ENCODE measurements around the gene TREML1. TPM values are rescaled to one million over a fixed set of nuclear protein-coding genes. Genes with fewer than 3 reads are reported as not detected.

TREML1 gene
- total RNA-seq, 4 donors from 2014 or later, result not detected

- TF ChIP-seq CTCF (IDR thresholded peaks at IDR 0.05) (no peak), POLR2A (IDR thresholded peaks at IDR 0.05) (no peak)
- no peaks in the 10 kb centered on the region for H3K4me1 ChIP-seq
- no peaks in the 10 kb centered on the region for H3K9me3 ChIP-seq
- intact Hi-C loops (cut with DNase I), result no loop called here
- DNase-seq, result no peak
- 75 to 100% methylated on average over 1 of the region's 1 CpG for WGBS, 2 donors
- no peak overlapping the region for H3K27ac ChIP-seq
- no peak overlapping the region for H3K4me3 ChIP-seq (replicated peaks in 1 of 3)
- H3K36me3 ChIP-seq, result no peaks in the 10 kb centered on the region
- H3K27me3 ChIP-seq, result no peaks in the 10 kb centered on the region
Observed at GRCh38 chr6:41163419-41163717, 9.2 kb upstream of the TREML1 start.

- H3K4me1 ChIP-seq, result no peaks in the 10 kb centered on the region
- no peaks in the 10 kb centered on the region for H3K36me3 ChIP-seq
- TF ChIP-seq CTCF (IDR thresholded peaks at IDR 0.05) (no peak), POLR2A (IDR thresholded peaks at IDR 0.05) (no peak)
- no peaks in the 10 kb centered on the region for H3K27me3 ChIP-seq
- H3K27ac ChIP-seq, result no peak within 1 kb of the TSS
- DNase-seq, result no peak
- no peak within 1 kb of the TSS for H3K4me3 ChIP-seq (replicated peaks in 1 of 3)
- WGBS, 2 donors, result 78 to 84% methylated on average over 9 to 10 of the region's 10 CpGs
- no peaks in the 10 kb centered on the region for H3K9me3 ChIP-seq
- intact Hi-C loops (cut with DNase I), result no loop called here
Observed at GRCh38 chr6:41162687-41163418, 8.7 kb upstream of the TREML1 start, which contains the start of gene TREM2. Gene TREM2 (minus strand): TSS chr6:41163116. CDS start chr6:41163082, 34 bp downstream.

GRCh38 chr6:41161851-41162552 lies 7.9 kb upstream of the TREML1 start:
- Histone ChIP-seq H3K36me3 (no peaks in the 10 kb centered on the region), H3K4me1 (no peaks in the 10 kb centered on the region), H3K4me3 (replicated peaks in 1 of 3) (no peak overlapping the region), H3K27ac (no peak overlapping the region), H3K27me3 (no peaks in the 10 kb centered on the region), H3K9me3 (no peaks in the 10 kb centered on the region)
- no peak for DNase-seq
- intact Hi-C loops (cut with DNase I), result no loop called here
- 86 to 88% methylated on average over 13 of the region's 13 CpGs for WGBS, 2 donors
- TF ChIP-seq POLR2A (IDR thresholded peaks at IDR 0.05), result no peak
- TF ChIP-seq CTCF (IDR thresholded peaks at IDR 0.05), result no peak

- Histone ChIP-seq H3K36me3 (no peaks in the 10 kb centered on the region), H3K4me1 (no peaks in the 10 kb centered on the region), H3K4me3 (replicated peaks in 1 of 3) (no peak overlapping the region), H3K27me3 (no peaks in the 10 kb centered on the region), H3K9me3 (no peaks in the 10 kb centered on the region), H3K27ac (no peak overlapping the region)
- 92 to 94% methylated on average over 10 of the region's 10 CpGs for WGBS, 2 donors
- intact Hi-C loops (cut with DNase I), result no loop called here
- no peak for DNase-seq
- no peak for TF ChIP-seq CTCF (IDR thresholded peaks at IDR 0.05)
- TF ChIP-seq POLR2A (IDR thresholded peaks at IDR 0.05), result no peak
Observed at GRCh38 chr6:41161380-41161779, 7.2 kb upstream of the TREML1 start.

GRCh38 chr6:41160933-41161332 lies 6.8 kb upstream of the TREML1 start:
- WGBS, 2 donors, result 77 to 78% methylated on average over 3 of the region's 3 CpGs
- no peak overlapping the region for H3K4me3 ChIP-seq (replicated peaks in 1 of 3)
- DNase-seq, result no peak
- H3K4me1 ChIP-seq, result no peaks in the 10 kb centered on the region
- H3K9me3 ChIP-seq, result no peaks in the 10 kb centered on the region
- no peaks in the 10 kb centered on the region for H3K36me3 ChIP-seq
- H3K27ac ChIP-seq, result no peak overlapping the region
- no peak for TF ChIP-seq CTCF (IDR thresholded peaks at IDR 0.05)
- TF ChIP-seq POLR2A (IDR thresholded peaks at IDR 0.05), result no peak
- intact Hi-C loops (cut with DNase I), result no loop called here
- no peaks in the 10 kb centered on the region for H3K27me3 ChIP-seq
